COR-L47 (cell line): ENCODE measurements around the gene EFNA5.

ENCODE experiments used
- DNase-seq: peaks from one replicate; lab custom pipeline; 2025; lab: John Stamatoyannopoulos, UW

The EFNA5 gene

GRCh38 chr5:107639990-107640389 lies 30.7 kb downstream of the EFNA5 start:
- no peak for DNase-seq

- DNase-seq: no peak
Observed at GRCh38 chr5:107636555-107636954, 34.2 kb downstream of the EFNA5 start.

- no peak for DNase-seq
Observed at GRCh38 chr5:107636068-107636467, 34.7 kb downstream of the EFNA5 start.

GRCh38 chr5:107634981-107635848 lies 35.5 kb downstream of the EFNA5 start:
- DNase-seq: no peak

GRCh38 chr5:107633171-107633901 lies 37.4 kb downstream of the EFNA5 start:
- DNase-seq: no peak

GRCh38 chr5:107631805-107632362 lies 38.9 kb downstream of the EFNA5 start:
- no peak for DNase-seq

GRCh38 chr5:107630184-107630583 lies 40.6 kb downstream of the EFNA5 start:
- no peak for DNase-seq

- DNase-seq: no peak
Observed at GRCh38 chr5:107624235-107624634, 46.5 kb downstream of the EFNA5 start.

GRCh38 chr5:107621089-107621488 lies 49.6 kb downstream of the EFNA5 start:
- no peak for DNase-seq

- DNase-seq: no peak
Observed at GRCh38 chr5:107619781-107620180, 51.0 kb downstream of the EFNA5 start.

- DNase-seq: no peak
Observed at GRCh38 chr5:107618242-107618641, 52.5 kb downstream of the EFNA5 start.

- no peak for DNase-seq
Observed at GRCh38 chr5:107617052-107617451, 53.7 kb downstream of the EFNA5 start.

- no peak for DNase-seq
Observed at GRCh38 chr5:107616213-107616612, 54.5 kb downstream of the EFNA5 start.

GRCh38 chr5:107615299-107615817 lies 55.4 kb downstream of the EFNA5 start:
- DNase-seq: no peak

GRCh38 chr5:107612541-107612940 lies 58.2 kb downstream of the EFNA5 start:
- DNase-seq: no peak

- DNase-seq: no peak
Observed at GRCh38 chr5:107610798-107611197, 59.9 kb downstream of the EFNA5 start.

- no peak for DNase-seq
Observed at GRCh38 chr5:107607671-107608345, 62.9 kb downstream of the EFNA5 start.

GRCh38 chr5:107607196-107607595 lies 63.5 kb downstream of the EFNA5 start:
- no peak for DNase-seq

GRCh38 chr5:107605596-107606125 lies 65.1 kb downstream of the EFNA5 start:
- no peak for DNase-seq

- DNase-seq: no peak
Observed at GRCh38 chr5:107604990-107605389, 65.7 kb downstream of the EFNA5 start.

- no peak for DNase-seq
Observed at GRCh38 chr5:107604146-107604910, 66.4 kb downstream of the EFNA5 start.
